OCI-LY1 (cell line): ENCODE results near the gene CACNG5.

Source experiments
- H2AFZ ChIP-seq: fragments of 200-600 bp; sonication (generic), shearing (Covaris generic); 2 replicates; pipeline ENCODE4 v1.6.0; 2014; ENCODE audit warnings: antibody characterized with exemption, mild to moderate bottlenecking, low read length
- H3F3A ChIP-seq: fragments of 200-600 bp; sonication (generic), shearing (Covaris generic); 2 replicates; pipeline ENCODE4 v1.6.0; 2014; ENCODE audit warnings: mild to moderate bottlenecking, antibody characterized with exemption, low read length, moderate library complexity; ENCODE audit not compliant: insufficient read depth
- H3K27ac ChIP-seq: fragments of 200-600 bp; sonication (generic); 2 replicates; pipeline ENCODE4 v1.5.1; 2014; ENCODE audit warnings: low read length, mixed run types, mild to moderate bottlenecking, low read depth; ENCODE audit not compliant: poor library complexity, severe bottlenecking
- H3K27me3 ChIP-seq: fragments of 200-600 bp; sonication (generic); 2 replicates; pipeline ENCODE4 v1.6.0; 2014; ENCODE audit warnings: antibody characterized with exemption, mild to moderate bottlenecking, low read length, moderate library complexity; ENCODE audit not compliant: insufficient read depth
- H3K36me3 ChIP-seq: fragments of 200-600 bp; sonication (generic); 2 replicates; pipeline ENCODE4 v1.6.1; 2014; ENCODE audit warnings: mild to moderate bottlenecking, antibody characterized with exemption, low read length, moderate library complexity, mixed read lengths; ENCODE audit not compliant: insufficient read depth
- H3K4me1 ChIP-seq: fragments of 200-600 bp; sonication (generic); 2 replicates; pipeline ENCODE4 v1.5.1; 2014; ENCODE audit warnings: mild to moderate bottlenecking, low read length, moderate library complexity; ENCODE audit not compliant: insufficient read depth, severe bottlenecking
- H3K4me2 ChIP-seq: fragments of 200-600 bp; sonication (generic), shearing (Covaris generic); 2 replicates; pipeline ENCODE4 v1.6.1; 2014; ENCODE audit warnings: low read length
- H3K4me3 ChIP-seq: fragments of 200-600 bp; sonication (generic); 2 replicates; pipeline ENCODE4 v1.5.1; 2014; ENCODE audit warnings: low read length, low read depth, mild to moderate bottlenecking, mixed read lengths; ENCODE audit not compliant: poor library complexity, severe bottlenecking
- H3K79me2 ChIP-seq: fragments of 200-600 bp; shearing (Covaris generic); 2 replicates; pipeline ENCODE4 v1.6.1; 2016; ENCODE audit warnings: mixed run types, low read length, mixed read lengths; ENCODE audit not compliant: insufficient read depth
- H3K9ac ChIP-seq: fragments of 200-600 bp; sonication (generic), shearing (Covaris generic); 2 replicates; pipeline ENCODE4 v1.6.1; 2014; ENCODE audit warnings: mild to moderate bottlenecking, low read length, mixed read lengths
- H3K9me2 ChIP-seq: fragments of 200-600 bp; sonication (generic), shearing (Covaris generic); 2 replicates; pipeline ENCODE4 v1.6.1; 2014; ENCODE audit warnings: low read depth, mild to moderate bottlenecking, low read length, mixed read lengths
- H3K9me3 ChIP-seq: fragments of 200-600 bp; shearing (Covaris generic); 2 replicates; pipeline ENCODE4 v1.6.1; 2014; ENCODE audit warnings: low read length, mixed read lengths
- H4K20me1 ChIP-seq: fragments of 200-600 bp; sonication (generic), shearing (Covaris generic); 2 replicates; pipeline ENCODE4 v1.6.0; 2016; ENCODE audit warnings: mild to moderate bottlenecking, low read length; ENCODE audit not compliant: insufficient read depth
- CTCF ChIP-seq: fragments of 200-600 bp; sonication (generic), shearing (Covaris generic); IDR thresholded peaks from 2 replicates; pipeline ENCODE4 v1.5.1; 2017; ENCODE audit warnings: mild to moderate bottlenecking, antibody characterized with exemption, low read length, moderate library complexity, mixed read lengths
- EZH2 ChIP-seq: fragments of 200-600 bp; sonication (generic), shearing (Covaris generic); IDR thresholded peaks from 2 replicates; pipeline ENCODE4 v1.8.0; 2017; ENCODE audit warnings: borderline replicate concordance, mixed run types, mild to moderate bottlenecking, antibody characterized with exemption, low read length, moderate library complexity, mixed read lengths

CACNG5 gene

DNA sequence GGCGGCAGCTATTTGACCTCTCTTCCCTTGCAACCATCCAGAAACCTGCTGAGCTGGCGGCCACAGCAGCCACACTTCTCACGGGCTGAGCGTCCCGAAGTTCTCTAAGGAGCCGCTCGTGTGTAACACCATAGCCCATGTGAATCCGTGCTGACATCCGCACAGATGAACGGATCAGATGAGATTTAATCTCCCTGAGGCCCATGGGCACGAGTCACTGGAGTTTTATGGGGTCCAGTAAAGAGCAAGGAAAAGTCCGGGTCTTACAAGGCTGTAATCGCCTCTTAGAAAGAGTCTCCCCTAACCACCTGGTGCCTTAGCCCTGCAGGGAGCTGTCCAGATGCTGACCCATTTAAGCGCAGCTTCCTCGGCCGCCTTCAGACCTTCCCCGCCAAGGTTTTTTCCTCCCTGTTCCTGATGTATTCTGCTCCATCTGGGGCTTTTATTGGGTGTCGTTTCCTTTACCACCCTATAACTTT is 5.5 kb upstream of the CACNG5 start:
- Histone ChIP-seq H3K9ac (no peak overlapping the region), H2AFZ (no peak overlapping the region), H3K9me3 (no peaks in the 10 kb centered on the region), H3K4me3 (no peak overlapping the region), H4K20me1 (no peaks in the 10 kb centered on the region), H3F3A (no peaks in the 10 kb centered on the region), H3K4me2 (no peak overlapping the region), H3K27ac (no peak overlapping the region), H3K36me3 (no peaks in the 10 kb centered on the region), H3K9me2 (no peaks in the 10 kb centered on the region), H3K4me1 (peaks cover 4% of the 10 kb centered on the region), H3K27me3 (peaks cover 6% of the 10 kb centered on the region; the same call in 1 of the 2 replicates), H3K79me2 (no peaks in the 10 kb centered on the region)
- TF ChIP-seq EZH2 (no peak), CTCF (no peak)

GRCh38 chr17:66829883-66830282 is 5.0 kb upstream of the CACNG5 start:
- Histone ChIP-seq H3K4me3 (no peak overlapping the region), H3K27me3 (peaks cover 6% of the 10 kb centered on the region; the same call in 1 of the 2 replicates), H3K4me2 (no peak overlapping the region), H3K4me1 (peaks cover 7% of the 10 kb centered on the region), H4K20me1 (no peaks in the 10 kb centered on the region), H3K79me2 (no peaks in the 10 kb centered on the region), H3F3A (no peaks in the 10 kb centered on the region), H3K9me2 (no peaks in the 10 kb centered on the region), H3K9me3 (no peaks in the 10 kb centered on the region), H3K27ac (no peak overlapping the region), H2AFZ (no peak overlapping the region), H3K36me3 (no peaks in the 10 kb centered on the region), H3K9ac (no peak overlapping the region)
- TF ChIP-seq CTCF (no peak), EZH2 (no peak)

DNA sequence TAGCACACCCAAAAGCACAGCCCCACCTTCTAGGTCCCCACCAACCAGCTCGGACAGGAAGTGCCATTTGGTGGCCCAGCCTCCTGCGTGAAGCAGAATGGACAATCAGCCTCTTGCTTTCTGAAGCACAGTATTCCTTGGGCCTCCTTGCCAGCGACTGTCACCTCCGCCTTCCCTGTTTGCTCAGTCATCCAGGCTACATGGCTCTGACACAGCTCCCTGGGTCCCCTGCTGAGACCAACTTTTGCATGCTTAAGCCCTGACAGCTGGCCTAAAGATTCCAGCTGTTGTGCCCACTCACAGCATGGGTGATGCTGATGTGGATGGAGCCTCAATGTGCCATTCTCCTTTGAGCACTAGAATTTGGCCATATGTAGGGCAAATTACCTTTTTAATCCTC is 4.5 kb upstream of the CACNG5 start:
- Histone ChIP-seq H3K9ac (no peak overlapping the region), H2AFZ (no peak overlapping the region), H3F3A (no peaks in the 10 kb centered on the region), H3K4me2 (no peak overlapping the region), H3K9me2 (no peaks in the 10 kb centered on the region), H3K4me1 (peaks cover 7% of the 10 kb centered on the region), H3K27me3 (peaks cover 6% of the 10 kb centered on the region; the same call in 1 of the 2 replicates), H3K27ac (no peak overlapping the region), H3K79me2 (no peaks in the 10 kb centered on the region), H3K4me3 (no peak overlapping the region), H3K9me3 (no peaks in the 10 kb centered on the region), H3K36me3 (no peaks in the 10 kb centered on the region), H4K20me1 (no peaks in the 10 kb centered on the region)
- no peak for TF ChIP-seq EZH2
- TF ChIP-seq CTCF, result no peak
